Mesendoderm (in vitro differentiated cells): Measurements from ENCODE around the gene CAGE1.
A peak's percentile ranks its signal among the peaks of the same experiment; 100 is the strongest.

ENCODE experiments used
- DNase-seq: peaks from one replicate; pipeline ENCODE4 v3.0.0; 2013
- H2AK5ac ChIP-seq: 2 replicates; pipeline ENCODE4 v1.6.1; 2013; ENCODE audit warnings: low read length, inconsistent platforms
- H2BK120ac ChIP-seq: 2 replicates; pipeline ENCODE4 v1.6.1; 2013; ENCODE audit warnings: low read depth, mild to moderate bottlenecking, low read length, moderate library complexity, mixed read lengths
- H2BK15ac ChIP-seq: replicated peaks from 2 replicates; pipeline ENCODE4 v1.6.1; 2013; ENCODE audit warnings: low read depth, mild to moderate bottlenecking, moderate library complexity
- H2BK5ac ChIP-seq: 2 replicates; pipeline ENCODE4 v1.6.1; 2013; ENCODE audit warnings: low read length, inconsistent platforms
- H3K18ac ChIP-seq: 2 replicates; pipeline ENCODE4 v1.6.1; 2013; ENCODE audit warnings: mild to moderate bottlenecking, low read length, mixed read lengths
- H3K23ac ChIP-seq: one replicate; pipeline ENCODE4 v1.6.1; 2013; ENCODE audit warnings: low read length
- H3K27ac ChIP-seq: 2 replicates; pipeline ENCODE4 v1.5.1; 2013; ENCODE audit warnings: low read depth, mild to moderate bottlenecking, inconsistent platforms, low read length, moderate library complexity
- H3K27me3 ChIP-seq: 2 replicates; pipeline ENCODE4 v1.6.1; 2013; ENCODE audit warnings: low read length, control low read depth, mild to moderate bottlenecking, inconsistent platforms; ENCODE audit not compliant: insufficient read depth, poor library complexity
- H3K36me3 ChIP-seq: 2 replicates; pipeline ENCODE4 v1.6.1; 2013; ENCODE audit warnings: low read length, inconsistent platforms; ENCODE audit not compliant: control insufficient read depth, insufficient read depth
- H3K4ac ChIP-seq: one replicate; pipeline ENCODE4 v1.6.1; 2013; ENCODE audit warnings: low read depth, mild to moderate bottlenecking, low read length, moderate library complexity
- H3K4me1 ChIP-seq: 2 replicates; pipeline ENCODE4 v1.6.1; 2013; ENCODE audit warnings: low read depth, low read length, inconsistent platforms; ENCODE audit not compliant: control insufficient read depth
- H3K4me2 ChIP-seq: 2 replicates; pipeline ENCODE4 v1.6.1; 2013; ENCODE audit warnings: low read length
- H3K4me3 ChIP-seq: 2 replicates; pipeline ENCODE4 v1.5.1; 2013; ENCODE audit warnings: mild to moderate bottlenecking, low read length
- H3K56ac ChIP-seq: one replicate; pipeline ENCODE4 v1.6.1; 2013; ENCODE audit warnings: low read length
- H3K79me1 ChIP-seq: 2 replicates; pipeline ENCODE4 v1.6.1; 2013; ENCODE audit warnings: low read length, inconsistent platforms
- H3K79me2 ChIP-seq: 2 replicates; pipeline ENCODE4 v1.6.1; 2013; ENCODE audit warnings: mild to moderate bottlenecking, low read length; ENCODE audit not compliant: control insufficient read depth, insufficient read depth
- H3K9ac ChIP-seq: 2 replicates; pipeline ENCODE4 v1.6.1; 2013; ENCODE audit warnings: low read length, inconsistent platforms
- H4K5ac ChIP-seq: one replicate; pipeline ENCODE4 v1.6.1; 2013; ENCODE audit warnings: low read length
- H4K8ac ChIP-seq: one replicate; pipeline ENCODE4 v1.6.1; 2013; ENCODE audit warnings: low read depth, mild to moderate bottlenecking, control low read depth, low read length, moderate library complexity
- WGBS: extraction: QIAGEN DNeasy Blood & Tissue Kit; methylation state at CpG from one replicate; pipeline ENCODE4 v1.1.7; 2013; ENCODE audit warnings: low lambda C conversion rate, missing lambda C conversion rate; ENCODE audit not compliant: insufficient coverage; ENCODE audit errors: extremely low coverage; 5-methylcytosine and 5-hydroxymethylcytosine counted together

CAGE1 gene

GRCh38 chr6:7390226-7390878 is 810 bp upstream of the CAGE1 start:
- no peak overlapping the region for H4K5ac ChIP-seq
- no peak overlapping the region for H2BK120ac ChIP-seq
- H3K4me1 ChIP-seq: peaks cover 5% of the 10 kb centered on the region

GRCh38 chr6:7389162-7389450 is 436 bp downstream of the CAGE1 start:
- Histone ChIP-seq H3K79me2 (peaks cover 22% of the 10 kb centered on the region), H3K9ac (peak overlapping the region; percentile 94), H3K4me2 (peak overlapping the region; percentile 74), H2BK5ac (peak overlapping the region; percentile 69), H3K36me3 (no peaks in the 10 kb centered on the region), H2AK5ac (no peak overlapping the region), H2BK120ac (no peak overlapping the region), H4K5ac (no peak overlapping the region), H3K18ac (peak overlapping the region; percentile 43), H3K23ac (no peak overlapping the region), H2BK15ac (no peak overlapping the region), H3K27ac (peak overlapping the region; percentile 95), H3K56ac (peak overlapping the region; percentile 94), H3K27me3 (no peaks in the 10 kb centered on the region), H3K4me1 (peaks cover 5% of the 10 kb centered on the region), H3K4me3 (peak overlapping the region; percentile 81), H4K8ac (no peak overlapping the region), H3K4ac (peak overlapping the region; percentile 10), H3K79me1 (peaks cover 10% of the 10 kb centered on the region)
- no peak for DNase-seq
- WGBS: no CpG with 5 or more reads among the region's 11 CpGs

More at GRCh38 chr6:7390226-7390878, 810 bp upstream of the CAGE1 start:
- no peak overlapping the region for H4K8ac ChIP-seq
- H3K79me2 ChIP-seq: peaks cover 22% of the 10 kb centered on the region
- H2BK15ac ChIP-seq: no peak overlapping the region
- peak overlapping the region; percentile 93 for H3K9ac ChIP-seq
- no peak overlapping the region for H3K23ac ChIP-seq
- peaks cover 10% of the 10 kb centered on the region for H3K79me1 ChIP-seq
- no peaks in the 10 kb centered on the region for H3K27me3 ChIP-seq
- no CpG with 5 or more reads among the region's 14 CpGs for whole genome bisulfite sequencing
- H3K4me3 ChIP-seq: peak overlapping the region; percentile 88
- peak; percentile 13 for DNase-seq
- no peaks in the 10 kb centered on the region for H3K36me3 ChIP-seq
- H3K18ac ChIP-seq: no peak overlapping the region
- no peak overlapping the region for H3K27ac ChIP-seq
- H3K4ac ChIP-seq: no peak overlapping the region
- peak overlapping the region; percentile 96 for H3K56ac ChIP-seq
- peak overlapping the region; percentile 98 for H3K4me2 ChIP-seq
- no peak overlapping the region for H2BK5ac ChIP-seq
- H2AK5ac ChIP-seq: no peak overlapping the region

- no peaks in the 10 kb centered on the region for H3K36me3 ChIP-seq
- no peaks in the 10 kb centered on the region for H3K79me1 ChIP-seq
- no peak overlapping the region for H2BK15ac ChIP-seq
- H3K27me3 ChIP-seq: no peaks in the 10 kb centered on the region
- H3K18ac ChIP-seq: no peak overlapping the region
- H2BK5ac ChIP-seq: no peak overlapping the region
- H3K4ac ChIP-seq: no peak overlapping the region
- H3K23ac ChIP-seq: no peak overlapping the region
- no CpG with 5 or more reads among the region's 1 CpG for WGBS
- H2BK120ac ChIP-seq: no peak overlapping the region
- H3K4me1 ChIP-seq: no peaks in the 10 kb centered on the region
- no peak overlapping the region for H2AK5ac ChIP-seq
- H3K9ac ChIP-seq: no peak overlapping the region
- H4K5ac ChIP-seq: no peak overlapping the region
- no peak overlapping the region for H3K4me3 ChIP-seq
- no peak overlapping the region for H4K8ac ChIP-seq
- no peak for DNase-seq
- H3K56ac ChIP-seq: no peak overlapping the region
- H3K79me2 ChIP-seq: no peaks in the 10 kb centered on the region
- no peak overlapping the region for H3K27ac ChIP-seq
- no peak overlapping the region for H3K4me2 ChIP-seq
These were observed 8.4 kb downstream of the CAGE1 start for GRCh38 chr6:7381092-7381491.

- Histone ChIP-seq H3K4ac (no peak overlapping the region), H3K36me3 (no peaks in the 10 kb centered on the region), H3K27me3 (no peaks in the 10 kb centered on the region), H3K27ac (no peak overlapping the region), H2AK5ac (no peak overlapping the region), H3K4me2 (no peak overlapping the region), H3K79me1 (no peaks in the 10 kb centered on the region), H4K5ac (no peak overlapping the region), H2BK120ac (no peak overlapping the region), H3K9ac (no peak overlapping the region), H3K56ac (no peak overlapping the region), H2BK5ac (no peak overlapping the region), H3K23ac (no peak overlapping the region), H4K8ac (no peak overlapping the region), H3K79me2 (no peaks in the 10 kb centered on the region), H3K4me3 (no peak overlapping the region), H2BK15ac (no peak overlapping the region), H3K4me1 (no peaks in the 10 kb centered on the region), H3K18ac (no peak overlapping the region)
- WGBS: no CpG with 5 or more reads among the region's 4 CpGs
- DNase-seq: no peak
These were observed 10.8 kb downstream of the CAGE1 start for GRCh38 chr6:7378740-7379139.

GRCh38 chr6:7377961-7378360 is 11.6 kb downstream of the CAGE1 start:
- Histone ChIP-seq H3K23ac (no peak overlapping the region), H3K79me1 (no peaks in the 10 kb centered on the region), H4K5ac (no peak overlapping the region), H3K79me2 (no peaks in the 10 kb centered on the region), H3K18ac (no peak overlapping the region), H3K9ac (no peak overlapping the region), H3K4me3 (no peak overlapping the region), H3K36me3 (no peaks in the 10 kb centered on the region), H2BK5ac (no peak overlapping the region), H3K56ac (no peak overlapping the region), H2BK15ac (no peak overlapping the region), H4K8ac (no peak overlapping the region), H3K27ac (no peak overlapping the region), H3K4ac (no peak overlapping the region), H3K4me2 (no peak overlapping the region), H2AK5ac (no peak overlapping the region), H3K27me3 (no peaks in the 10 kb centered on the region), H2BK120ac (no peak overlapping the region), H3K4me1 (no peaks in the 10 kb centered on the region)
- no CpG with 5 or more reads among the region's 1 CpG for WGBS
- no peak for DNase-seq

GRCh38 chr6:7373739-7374138 is 15.8 kb downstream of the CAGE1 start:
- no peak overlapping the region for H3K4me2 ChIP-seq
- no peak overlapping the region for H4K8ac ChIP-seq
- H3K23ac ChIP-seq: no peak overlapping the region
- no peaks in the 10 kb centered on the region for H3K79me1 ChIP-seq
- H3K9ac ChIP-seq: no peak overlapping the region
- no peaks in the 10 kb centered on the region for H3K4me1 ChIP-seq
- H3K27ac ChIP-seq: no peak overlapping the region
- no CpG with 5 or more reads among the region's 3 CpGs for WGBS
- H2BK5ac ChIP-seq: no peak overlapping the region
- H3K36me3 ChIP-seq: no peaks in the 10 kb centered on the region
- H2BK120ac ChIP-seq: no peak overlapping the region
- H3K79me2 ChIP-seq: no peaks in the 10 kb centered on the region
- H3K27me3 ChIP-seq: no peaks in the 10 kb centered on the region
- H3K4ac ChIP-seq: no peak overlapping the region
- H2BK15ac ChIP-seq: no peak overlapping the region
- no peak overlapping the region for H2AK5ac ChIP-seq
- H3K4me3 ChIP-seq: no peak overlapping the region
- no peak overlapping the region for H3K18ac ChIP-seq
- no peak for DNase-seq
- H3K56ac ChIP-seq: no peak overlapping the region
- no peak overlapping the region for H4K5ac ChIP-seq
